NCI-H524 (cell line): ENCODE data around the gene PCBP2.
"Not testable (repeated sequence)": the region's sequence is repeated elsewhere in the genome, so short reads cannot be mapped to it uniquely, and the experiment has no call there.

Experiments used
- DNase-seq, 2 experiments: peaks; one replicate each; lab custom pipeline; 2025; lab: John Stamatoyannopoulos, UW

PCBP2 gene

DNA sequence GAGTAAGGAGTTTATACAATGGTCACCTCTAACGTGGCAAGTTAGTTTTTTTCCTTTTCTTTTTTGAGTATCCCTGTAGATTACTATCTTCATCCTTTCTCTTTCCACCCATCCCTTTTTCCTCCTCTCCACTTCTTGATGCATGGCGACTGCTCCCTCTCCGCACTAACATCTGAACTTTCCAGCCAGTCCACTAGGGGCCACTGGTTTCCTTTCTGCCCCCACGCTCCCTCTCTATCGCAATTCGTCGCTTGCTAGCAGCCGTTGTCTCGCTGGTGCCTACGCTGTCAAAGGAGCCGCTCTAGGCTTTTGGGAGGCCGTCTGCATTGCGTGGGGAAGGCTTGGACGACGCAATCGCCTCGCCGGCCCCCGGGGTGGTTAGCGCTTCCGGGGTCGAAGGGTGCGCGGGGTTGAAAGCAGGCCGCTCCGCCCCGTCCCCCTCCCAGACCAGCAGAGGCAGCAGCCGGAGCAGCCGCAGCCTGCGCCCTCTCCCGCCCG lies at the start of gene PCBP2:
PCBP2 (plus strand) TSS at position 442 of the 498 bp plus-strand sequence. CDS start 2,699 bp downstream, outside the sequence.
- DNase-seq = peak; percentile 97 to 98

DNA sequence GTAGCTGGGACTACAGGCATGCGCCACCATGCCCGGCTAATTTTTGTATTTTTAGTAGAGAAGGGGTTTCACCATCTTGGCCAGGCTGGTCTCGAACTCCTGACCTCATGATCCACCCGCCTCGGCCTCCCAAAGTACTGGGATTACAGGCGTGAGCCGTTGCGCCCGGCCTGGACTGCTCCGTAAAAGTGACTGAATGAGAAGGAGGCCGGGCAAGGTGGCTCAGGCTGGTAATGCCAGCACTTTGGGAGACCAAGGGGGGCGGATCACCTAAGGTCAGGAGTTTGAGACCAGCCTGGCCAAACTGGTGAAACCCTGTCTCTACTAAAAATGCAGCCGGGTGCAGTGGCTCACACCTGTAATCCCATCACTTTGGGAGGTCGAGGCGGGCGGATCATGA lies 49.6 kb upstream of the PCBP2 start:
- not testable (repeated sequence) for DNase-seq

DNA sequence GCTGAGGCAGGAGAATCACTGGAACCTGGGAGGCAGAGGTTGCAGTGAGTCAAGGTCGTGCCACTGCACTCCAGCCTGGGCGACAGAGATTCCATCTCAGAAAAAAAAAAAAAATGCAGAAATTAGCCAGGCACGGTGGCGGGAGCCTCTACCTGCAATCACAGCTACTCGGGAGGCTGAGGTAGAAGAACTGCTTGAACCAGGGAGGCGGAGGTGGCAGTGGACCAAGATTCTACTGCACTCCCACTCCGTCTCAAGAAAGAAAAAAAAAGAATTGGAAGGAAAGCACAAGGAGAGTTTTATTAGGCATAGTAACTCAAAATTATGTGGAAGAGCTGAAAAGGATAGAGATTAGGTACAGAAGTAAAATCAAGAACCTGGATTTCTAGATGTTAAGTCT lies 49.0 kb upstream of the PCBP2 start:
- no peak for DNase-seq

DNA sequence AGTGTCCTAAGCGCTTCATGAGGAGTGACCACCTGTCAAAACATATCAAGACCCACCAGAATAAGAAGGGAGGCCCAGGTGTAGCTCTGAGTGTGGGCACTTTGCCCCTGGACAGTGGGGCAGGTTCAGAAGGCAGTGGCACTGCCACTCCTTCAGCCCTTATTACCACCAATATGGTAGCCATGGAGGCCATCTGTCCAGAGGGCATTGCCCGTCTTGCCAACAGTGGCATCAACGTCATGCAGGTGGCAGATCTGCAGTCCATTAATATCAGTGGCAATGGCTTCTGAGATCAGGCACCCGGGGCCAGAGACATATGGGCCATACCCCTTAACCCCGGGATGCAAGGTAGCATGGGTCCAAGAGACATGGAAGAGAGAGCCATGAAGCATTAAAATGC lies 41.0 kb upstream of the PCBP2 start:
- DNase-seq = no peak

DNA sequence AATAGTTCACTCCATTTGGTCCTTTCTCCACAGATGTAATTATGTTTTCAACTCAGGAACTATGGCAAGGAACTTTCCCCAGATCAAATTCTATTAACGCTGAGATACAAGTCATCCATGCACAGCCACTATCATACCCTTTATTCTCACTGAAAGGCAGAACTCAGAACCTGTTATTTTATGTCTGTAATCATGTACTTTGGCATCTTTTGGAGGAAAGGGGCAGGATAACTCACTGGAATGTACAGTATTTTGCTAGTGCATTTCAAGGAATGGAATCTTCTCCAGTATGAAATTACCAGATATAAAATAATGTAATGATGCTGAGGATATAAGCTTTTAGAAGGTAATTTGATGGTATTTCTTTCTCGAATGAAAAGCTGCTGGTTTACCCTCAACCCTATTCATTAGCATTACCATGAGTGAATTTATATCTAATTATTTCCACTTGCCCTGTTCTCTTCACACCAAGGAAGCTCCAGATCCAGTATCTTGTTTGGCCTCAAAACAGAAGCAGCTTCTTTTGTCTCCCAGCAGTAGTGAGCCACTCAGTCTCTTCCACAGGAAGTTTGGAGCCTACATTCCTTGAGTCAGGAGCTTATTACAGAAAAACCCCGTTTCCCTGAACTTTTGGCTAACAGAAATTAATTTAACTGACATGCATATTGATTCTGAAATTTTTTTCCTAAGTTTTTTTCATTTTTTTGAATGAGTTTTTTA lies 38.3 kb upstream of the PCBP2 start:
- DNase-seq = no peak

DNA sequence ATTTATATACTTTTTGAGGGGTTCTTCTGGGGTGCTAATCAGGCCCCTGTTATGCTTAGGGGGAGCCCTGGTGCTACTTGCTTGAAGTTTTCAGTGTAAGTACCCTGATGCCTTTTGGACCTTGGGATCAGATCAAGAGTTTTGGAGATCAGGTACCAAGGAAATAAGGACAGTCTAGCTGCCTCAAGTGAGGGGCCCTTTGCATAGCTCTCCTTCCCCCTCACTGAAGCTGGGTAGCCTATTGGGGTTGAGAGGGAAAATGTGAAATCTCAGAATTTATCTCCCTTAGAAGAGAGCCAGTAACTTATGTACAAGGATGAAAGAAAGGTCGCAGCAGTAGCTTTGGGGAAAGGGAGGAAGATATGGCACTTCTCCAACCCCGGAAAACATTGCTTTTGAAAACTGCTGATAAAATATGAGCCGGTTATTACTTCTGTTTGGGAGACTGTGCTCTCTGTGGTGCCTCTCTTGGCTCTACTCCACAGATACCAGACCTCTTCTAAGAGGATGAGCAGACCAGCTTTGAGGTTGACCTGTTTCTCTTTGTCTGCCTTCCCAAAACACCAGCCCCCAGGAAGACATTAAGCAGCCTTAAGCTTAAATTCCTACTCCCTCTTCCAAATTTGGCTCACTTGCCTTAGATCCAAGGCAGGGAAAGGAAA lies 37.0 kb upstream of the PCBP2 start:
- DNase-seq = no peak

DNA sequence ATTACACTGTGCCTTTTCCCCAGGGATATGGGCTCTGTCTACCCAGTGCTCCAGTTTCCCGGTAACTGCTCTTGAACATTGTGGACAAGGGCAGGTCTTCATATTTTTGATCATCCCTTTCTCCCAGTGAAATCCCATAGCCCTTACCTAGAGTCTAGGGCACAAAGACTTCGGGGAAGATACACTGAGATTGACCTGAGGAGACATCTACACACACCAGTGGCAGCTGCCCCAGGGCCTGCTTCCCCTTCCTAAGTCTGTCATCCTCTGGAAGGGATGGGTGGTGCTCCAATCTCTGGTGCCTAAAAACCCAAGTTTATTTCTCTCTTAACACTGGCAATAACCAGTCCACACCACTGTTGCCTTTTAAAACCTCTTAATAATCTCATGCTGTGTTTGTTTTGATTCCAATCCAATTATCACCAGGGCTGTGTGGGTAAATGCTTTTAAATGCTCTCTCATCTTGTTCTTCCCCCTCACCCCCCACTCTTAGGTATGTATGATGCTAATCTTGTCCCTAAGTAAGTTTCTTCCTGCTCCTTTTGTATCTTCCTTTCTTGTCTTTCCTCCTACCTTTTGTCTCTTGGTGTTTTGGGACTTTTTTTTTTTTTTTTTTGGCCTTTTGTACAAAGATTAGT lies 36.0 kb upstream of the PCBP2 start:
- not testable (repeated sequence) for DNase-seq

DNA sequence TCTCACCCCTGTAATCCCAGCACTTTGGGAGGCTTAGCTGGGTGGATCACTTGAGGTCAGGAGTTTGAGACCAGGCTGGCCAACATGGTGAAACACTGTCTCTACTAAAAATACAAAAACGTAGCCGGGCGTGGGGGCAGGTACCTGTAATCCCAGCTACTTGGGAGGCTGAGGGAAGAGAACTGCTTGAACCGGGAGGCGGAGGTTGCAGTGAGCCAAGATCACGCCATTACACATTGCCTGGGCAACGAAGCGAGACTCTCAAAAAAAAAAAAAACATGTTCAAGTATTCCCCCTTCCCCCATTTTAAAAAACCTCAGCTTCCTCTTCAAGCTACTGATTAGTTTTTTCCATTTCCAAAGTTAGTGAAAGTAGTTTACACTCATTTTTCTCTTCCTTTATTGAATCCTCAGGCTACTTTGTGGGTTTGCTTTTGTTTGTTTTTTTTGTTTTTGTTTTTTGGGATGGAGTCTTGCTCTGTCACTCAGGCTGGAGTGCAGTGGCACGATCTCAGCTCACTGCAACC lies 34.5 kb upstream of the PCBP2 start:
- not testable (repeated sequence) for DNase-seq

DNA sequence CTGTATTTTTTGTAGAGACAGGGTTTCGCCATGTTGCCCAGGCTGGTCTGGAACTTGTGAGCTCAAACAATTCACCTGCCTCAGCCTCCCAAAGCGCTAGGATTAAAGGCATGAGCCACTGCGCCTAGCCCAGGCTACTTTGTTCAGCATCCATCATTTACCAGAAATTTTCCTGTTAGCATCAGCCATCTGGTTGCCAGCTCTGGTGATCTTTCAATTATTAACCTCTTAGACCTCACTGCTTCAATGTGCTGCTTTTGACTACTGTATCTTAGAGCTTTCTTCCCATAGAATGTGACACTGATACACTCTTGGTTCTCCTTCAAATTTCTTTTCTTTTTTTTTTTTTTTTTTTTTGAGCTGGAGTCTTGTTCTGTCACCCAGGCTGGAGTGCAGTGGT lies 33.7 kb upstream of the PCBP2 start:
- no peak for DNase-seq

DNA sequence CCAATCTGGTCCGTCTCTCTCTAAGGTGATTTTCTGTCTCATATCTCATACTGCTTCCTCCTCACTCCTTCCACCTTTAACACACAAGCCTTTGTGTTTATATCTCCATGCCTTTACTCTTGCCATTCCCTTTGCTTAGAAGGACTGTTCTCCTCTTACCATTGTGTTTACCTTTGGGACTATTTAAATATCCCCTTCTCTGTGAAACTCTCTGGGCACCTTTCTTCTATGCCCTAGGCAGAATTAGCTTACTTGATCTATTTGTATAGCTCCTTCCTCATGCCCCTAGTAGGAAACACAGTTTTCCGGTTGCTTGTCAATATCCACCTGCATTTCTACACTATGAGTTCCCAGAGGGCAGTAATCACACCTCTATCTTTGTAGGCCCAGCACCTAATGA lies 32.1 kb upstream of the PCBP2 start:
- DNase-seq = no peak

DNA sequence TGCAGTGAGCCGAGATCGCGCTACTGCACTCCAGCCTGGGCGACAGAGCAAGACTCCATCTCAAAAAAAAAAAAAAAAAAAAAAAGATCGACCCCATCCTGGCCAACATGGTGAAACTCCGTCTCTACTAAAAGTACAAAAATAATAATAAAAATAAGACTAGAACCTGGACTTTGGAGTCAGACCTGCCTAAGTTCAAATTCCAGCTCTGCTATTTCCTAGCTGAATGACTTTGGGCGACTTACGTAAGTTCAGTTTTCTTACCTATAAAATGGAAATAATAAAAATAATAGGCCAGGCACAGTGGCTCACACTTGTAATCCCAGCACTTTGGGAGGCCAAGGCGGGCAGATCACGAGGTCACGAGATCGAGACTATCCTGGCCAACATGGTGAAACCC lies 29.7 kb upstream of the PCBP2 start:
- DNase-seq = not testable (repeated sequence)

DNA sequence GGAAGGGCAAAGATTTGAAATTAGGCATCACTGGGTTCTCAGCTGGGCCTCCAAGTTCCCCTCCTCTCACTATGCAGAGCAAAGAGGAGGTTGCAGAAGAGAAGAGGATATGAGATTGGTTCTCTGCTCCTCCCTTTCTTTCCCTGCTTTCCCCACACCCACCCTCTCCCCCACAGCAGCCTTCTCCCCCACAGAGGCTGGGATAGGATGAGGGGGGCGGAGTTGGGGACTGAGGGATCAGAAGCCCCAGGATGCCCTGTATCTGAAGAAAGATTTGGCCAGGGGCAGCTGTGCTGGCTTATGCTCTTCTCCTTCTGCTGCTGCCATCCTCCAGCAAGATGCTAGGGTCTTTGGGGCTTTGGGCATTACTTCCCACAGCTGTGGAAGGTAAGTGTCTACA lies 28.3 kb upstream of the PCBP2 start, which contains the start of gene AMHR2:
AMHR2 (plus strand) TSS at position 259 of the 400 bp plus-strand sequence; CDS start at position 339, 80 bp downstream.
- no peak for DNase-seq

DNA sequence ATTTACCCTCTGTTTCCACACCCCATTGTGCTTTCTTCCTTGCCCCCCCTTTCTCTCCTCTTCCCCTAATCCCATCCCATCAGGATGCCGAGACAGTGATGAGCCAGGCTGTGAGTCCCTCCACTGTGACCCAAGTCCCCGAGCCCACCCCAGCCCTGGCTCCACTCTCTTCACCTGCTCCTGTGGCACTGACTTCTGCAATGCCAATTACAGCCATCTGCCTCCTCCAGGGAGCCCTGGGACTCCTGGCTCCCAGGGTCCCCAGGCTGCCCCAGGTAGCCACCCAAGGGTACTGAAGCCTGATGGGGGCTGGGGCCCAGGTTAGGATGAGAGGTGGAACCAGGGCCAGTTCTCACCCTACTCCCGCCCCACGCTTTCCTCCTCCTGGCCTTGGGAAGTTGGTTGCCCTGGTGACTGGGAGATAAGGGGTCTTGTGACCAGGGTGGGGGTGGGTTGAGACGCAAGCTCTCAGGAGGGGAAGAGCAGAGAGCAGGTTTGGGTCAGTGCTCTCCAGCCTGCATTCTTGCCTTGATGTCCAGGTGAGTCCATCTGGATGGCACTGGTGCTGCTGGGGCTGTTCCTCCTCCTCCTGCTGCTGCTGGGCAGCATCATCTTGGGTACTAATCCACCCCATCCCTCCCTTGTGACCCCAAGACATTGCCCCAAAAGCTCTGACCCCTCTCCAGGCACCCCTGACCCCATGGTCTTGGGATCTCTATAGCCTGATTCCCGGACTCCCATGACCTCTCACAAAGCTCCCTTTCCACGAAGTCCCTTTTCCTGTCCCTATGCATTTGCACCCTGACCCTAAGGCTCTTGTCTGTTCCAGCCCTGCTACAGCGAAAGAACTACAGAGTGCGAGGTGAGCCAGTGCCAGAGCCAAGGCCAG lies 27.0 kb upstream of the PCBP2 start:
- no peak for DNase-seq

DNA sequence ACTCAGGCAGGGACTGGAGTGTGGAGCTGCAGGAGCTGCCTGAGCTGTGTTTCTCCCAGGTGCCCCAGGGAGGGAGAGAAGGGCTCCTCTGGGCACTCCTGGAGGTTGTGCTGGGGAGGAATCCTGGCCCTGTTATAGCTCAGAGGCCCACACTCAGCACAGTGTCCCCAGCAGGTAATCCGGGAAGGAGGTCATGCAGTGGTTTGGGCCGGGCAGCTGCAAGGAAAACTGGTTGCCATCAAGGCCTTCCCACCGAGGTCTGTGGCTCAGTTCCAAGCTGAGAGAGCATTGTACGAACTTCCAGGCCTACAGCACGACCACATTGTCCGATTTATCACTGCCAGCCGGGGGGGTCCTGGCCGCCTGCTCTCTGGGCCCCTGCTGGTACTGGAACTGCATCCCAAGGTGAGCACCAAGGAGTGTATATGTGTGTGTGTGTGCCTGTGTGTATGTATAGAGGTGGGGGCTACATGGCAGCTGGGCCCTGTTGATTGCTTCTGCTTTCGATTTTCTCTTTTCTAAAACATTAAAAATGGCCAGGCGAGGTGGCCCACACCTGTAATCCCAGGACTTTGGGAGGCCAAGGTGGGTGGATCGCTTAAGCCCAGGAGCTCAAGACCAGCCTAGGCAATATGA lies 26.3 kb upstream of the PCBP2 start:
- DNase-seq = no peak

DNA sequence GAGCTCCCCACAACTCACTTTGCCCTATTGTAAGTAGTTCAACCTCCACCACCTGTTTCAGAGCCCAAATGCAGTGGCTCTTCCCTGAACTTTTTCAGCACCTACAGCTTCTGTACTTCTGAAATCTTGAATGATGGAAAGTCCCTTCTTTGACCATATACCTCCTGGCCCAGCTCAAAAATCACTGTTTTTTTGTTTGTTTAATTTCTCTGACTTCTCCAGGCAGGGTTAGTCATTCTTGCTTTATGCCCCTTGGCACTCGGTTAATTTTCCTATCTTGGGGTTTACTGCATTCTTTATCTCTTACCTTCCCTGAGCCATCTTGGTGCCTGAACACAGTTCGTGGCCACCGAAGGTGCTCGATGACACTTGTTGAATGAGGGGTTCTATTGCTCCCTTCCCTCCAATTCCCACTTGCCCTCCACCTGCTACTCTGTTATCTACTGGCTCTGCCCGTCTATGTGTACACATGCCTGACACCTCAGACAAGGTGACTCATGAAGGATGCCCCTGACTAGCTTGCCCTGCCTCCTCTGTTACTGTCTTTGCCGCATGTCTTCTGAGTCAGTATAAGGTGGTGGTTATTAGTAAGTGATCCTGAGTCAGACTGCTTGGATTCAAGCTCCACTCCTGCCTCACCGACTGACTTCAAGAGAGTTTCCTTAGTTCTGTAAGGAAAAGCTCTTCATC lies 23.9 kb upstream of the PCBP2 start:
- no peak for DNase-seq

DNA sequence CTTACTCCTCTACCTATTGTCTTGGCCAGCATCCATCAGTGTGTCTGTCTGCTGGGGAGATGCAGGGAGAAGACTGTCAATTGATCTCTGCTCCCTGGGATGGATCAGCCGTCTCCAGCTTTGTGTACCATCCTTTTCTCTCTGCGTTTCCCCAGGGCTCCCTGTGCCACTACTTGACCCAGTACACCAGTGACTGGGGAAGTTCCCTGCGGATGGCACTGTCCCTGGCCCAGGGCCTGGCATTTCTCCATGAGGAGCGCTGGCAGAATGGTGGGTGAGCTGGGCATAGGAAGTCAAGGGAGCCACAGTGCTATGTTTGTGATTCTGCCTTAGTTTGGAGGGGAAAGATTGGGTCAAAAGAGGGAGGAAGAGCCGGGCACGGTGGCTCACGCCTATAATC lies 23.2 kb upstream of the PCBP2 start:
- DNase-seq = no peak

DNA sequence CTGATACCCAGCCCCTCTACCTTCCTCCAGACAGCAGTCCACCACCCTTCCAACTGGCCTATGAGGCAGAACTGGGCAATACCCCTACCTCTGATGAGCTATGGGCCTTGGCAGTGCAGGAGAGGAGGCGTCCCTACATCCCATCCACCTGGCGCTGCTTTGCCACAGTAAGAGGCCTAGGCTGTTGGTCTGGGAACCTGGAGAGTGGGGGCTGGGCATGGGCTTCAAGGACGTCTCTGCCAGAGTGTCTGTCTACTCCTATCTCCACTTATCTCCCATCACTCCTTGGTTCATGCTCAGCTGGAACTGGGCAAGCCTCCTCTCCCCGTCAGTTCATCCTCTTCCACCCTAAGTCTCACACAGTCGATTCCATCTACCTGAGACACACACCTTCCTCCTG lies 21.8 kb upstream of the PCBP2 start:
- no peak for DNase-seq

DNA sequence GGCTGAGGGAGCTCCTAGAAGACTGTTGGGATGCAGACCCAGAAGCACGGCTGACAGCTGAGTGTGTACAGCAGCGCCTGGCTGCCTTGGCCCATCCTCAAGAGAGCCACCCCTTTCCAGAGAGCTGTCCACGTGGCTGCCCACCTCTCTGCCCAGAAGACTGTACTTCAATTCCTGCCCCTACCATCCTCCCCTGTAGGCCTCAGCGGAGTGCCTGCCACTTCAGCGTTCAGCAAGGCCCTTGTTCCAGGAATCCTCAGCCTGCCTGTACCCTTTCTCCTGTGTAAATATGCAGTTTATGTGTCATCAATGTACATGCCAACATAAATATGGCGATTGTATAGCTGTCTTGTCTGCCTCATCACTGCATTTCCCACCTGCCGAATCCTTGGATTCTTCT lies 20.7 kb upstream of the PCBP2 start:
- no peak for DNase-seq

DNA sequence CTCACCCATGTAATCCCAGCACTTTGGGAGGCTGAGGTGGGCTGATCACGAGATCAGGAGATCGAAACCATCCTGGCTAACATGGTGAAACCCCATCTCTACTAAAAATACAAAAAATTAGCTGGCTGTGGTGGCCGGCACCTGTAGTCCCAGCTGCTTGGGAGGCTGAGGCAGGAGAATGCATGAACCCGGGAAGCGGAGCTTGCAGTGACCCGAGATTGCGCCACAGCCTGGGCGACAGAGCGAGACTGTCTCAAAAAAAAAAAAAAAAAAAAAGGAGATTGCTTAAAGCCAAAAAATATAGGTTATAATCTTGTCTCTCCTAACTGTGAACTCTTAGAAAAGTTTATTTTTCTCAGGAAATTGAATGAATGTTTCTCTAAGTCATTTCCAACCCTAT lies 16.6 kb upstream of the PCBP2 start:
- not testable (repeated sequence) for DNase-seq

DNA sequence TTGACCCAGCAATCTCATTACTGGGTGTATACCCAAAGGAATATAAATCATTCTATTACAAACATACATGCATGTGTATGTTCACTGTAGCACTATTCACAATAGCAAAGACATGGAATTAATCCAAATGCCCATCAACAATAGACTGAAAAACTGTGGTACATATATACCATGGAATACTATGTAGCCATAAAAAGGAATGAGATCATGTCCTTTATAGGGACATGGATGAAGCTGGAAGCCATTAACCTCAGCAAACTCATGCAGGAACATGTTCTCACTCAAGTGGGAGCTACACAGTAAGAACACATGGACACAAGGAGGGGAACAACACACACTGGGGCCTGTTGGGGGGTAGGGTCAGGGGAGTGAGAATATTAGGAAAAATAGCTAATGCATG lies 12.3 kb upstream of the PCBP2 start:
- DNase-seq = not testable (repeated sequence)
